Measurements from ENCODE around the gene APLP1. TPM values are rescaled to one million over a fixed set of nuclear protein-coding genes. Genes with fewer than 3 reads are reported as not detected.

APLP1 gene
- total and polyA plus RNA-seq, 2 experiments from 2014 or later, result 10.6 to 16.8 TPM

DNA sequence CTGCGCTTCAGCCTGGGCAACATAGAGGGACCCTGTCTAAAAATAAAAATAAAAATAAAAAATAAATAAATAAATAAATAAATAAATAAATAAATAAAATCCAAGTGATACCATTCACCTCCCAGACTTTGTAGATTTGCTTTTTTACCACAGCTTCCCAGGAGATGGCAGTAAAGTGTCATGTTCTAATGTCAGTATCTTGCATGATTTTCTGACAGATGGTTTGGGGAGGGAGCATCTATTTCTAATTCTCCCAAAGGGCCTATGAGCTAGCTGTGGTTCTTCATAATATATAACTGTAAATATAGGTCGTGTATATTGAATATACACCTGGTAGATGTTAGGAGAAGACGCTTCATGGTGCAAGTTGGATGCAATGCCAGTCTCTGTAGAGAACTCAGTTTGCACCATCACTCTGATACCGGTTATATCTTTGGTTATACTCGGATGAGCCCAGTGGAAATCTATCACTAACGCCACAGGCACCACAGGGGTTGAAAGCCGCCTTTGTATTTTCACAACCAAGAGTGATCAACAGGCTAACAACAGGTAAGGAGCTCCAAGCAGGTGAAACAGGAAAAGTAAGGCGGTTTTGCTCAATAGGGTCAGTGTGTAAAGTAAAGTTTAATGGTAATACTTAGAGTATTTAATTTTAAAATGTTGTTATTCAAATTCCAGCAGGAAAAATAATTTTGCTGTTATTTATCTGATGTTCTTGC is 13.9 kb downstream of the APLP1 start:
- Histone ChIP-seq H3K36me3 (ENCODE audit: low read depth) (no peaks in the 10 kb centered on the region; the same call in 1 of the 2 replicates), H2AFZ (no peak overlapping the region), H3K27ac (no peak overlapping the region), H3K9me2 (ENCODE audit: insufficient read depth) (no peaks in the 10 kb centered on the region), H4K20me1 (ENCODE audit: insufficient read depth) (no peaks in the 10 kb centered on the region), H3K4me3 (no peak overlapping the region), H3K4me1 (ENCODE audit: insufficient read depth) (peaks cover 4% of the 10 kb centered on the region; the same call in 1 of the 2 replicates), H3K9me3 (ENCODE audit: low read depth) (no peaks in the 10 kb centered on the region), H3F3A (ENCODE audit: insufficient read depth) (peaks cover 11% of the 10 kb centered on the region; the same call in 1 of the 2 replicates), H3K79me2 (ENCODE audit: insufficient read depth) (no peaks in the 10 kb centered on the region), H3K9ac (no peak overlapping the region), H3K27me3 (replicated peaks; ENCODE audit: insufficient read depth) (no peaks in the 10 kb centered on the region), H3K4me2 (ENCODE audit: unreplicated experiment) (no peak overlapping the region)
- no peak for TF ChIP-seq EZH2phosphoT487 (IDR thresholded peaks at IDR 0.05; ENCODE audit: insufficient read depth, low read depth)
- no peak for TF ChIP-seq EZH2 (IDR thresholded peaks at IDR 0.05; ENCODE audit: insufficient read depth, poor library complexity, severe bottlenecking)
- in situ Hi-C loops (cut with MboI), result loop anchor here (5.0 kb wide), 1 partner anchor 50 kb away; no protein-coding TSS in a partner anchor
- DNase-seq, result peak; percentile 78
- WGBS, 2 experiments (ENCODE audit: low coverage in 1 of 2, low lambda C conversion rate in 2 of 2, missing lambda C conversion rate in 2 of 2), result 20 to 21% methylated on average over 8 of the region's 8 CpGs

DNA sequence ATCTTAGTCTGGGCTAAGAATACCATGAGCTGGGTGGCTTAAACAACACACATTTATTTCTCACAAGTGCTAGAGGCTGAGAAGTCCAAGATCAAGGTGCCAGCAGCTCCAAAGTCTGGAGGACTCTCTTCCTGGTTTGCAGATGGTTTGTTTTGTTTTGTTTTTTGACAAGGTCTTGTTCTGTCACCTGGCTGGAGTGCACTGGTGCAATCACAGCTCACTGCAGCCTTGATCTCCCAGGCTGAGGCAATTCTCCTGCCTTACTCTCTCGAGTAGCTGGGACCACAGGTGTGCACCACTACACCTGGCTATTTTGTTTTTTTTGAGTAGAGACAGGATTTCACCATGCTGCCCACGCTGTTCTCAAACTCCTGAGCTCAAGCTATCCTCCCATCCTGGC is 15.5 kb downstream of the APLP1 start:
- Histone ChIP-seq H4K20me1 (ENCODE audit: insufficient read depth) (no peaks in the 10 kb centered on the region), H2AFZ (no peak overlapping the region), H3K4me3 (no peak overlapping the region), H3K36me3 (ENCODE audit: low read depth) (peaks cover 3% of the 10 kb centered on the region; the same call in 1 of the 2 replicates), H3K9me2 (ENCODE audit: insufficient read depth) (no peaks in the 10 kb centered on the region), H3K27me3 (replicated peaks; ENCODE audit: insufficient read depth) (no peaks in the 10 kb centered on the region), H3F3A (ENCODE audit: insufficient read depth) (peaks cover 11% of the 10 kb centered on the region; the same call in 1 of the 2 replicates), H3K79me2 (ENCODE audit: insufficient read depth) (no peaks in the 10 kb centered on the region), H3K9ac (no peak overlapping the region), H3K27ac (no peak overlapping the region), H3K9me3 (ENCODE audit: low read depth) (no peaks in the 10 kb centered on the region), H3K4me2 (ENCODE audit: unreplicated experiment) (no peak overlapping the region), H3K4me1 (ENCODE audit: insufficient read depth) (peaks cover 4% of the 10 kb centered on the region; the same call in 1 of the 2 replicates)
- TF ChIP-seq EZH2phosphoT487 (IDR thresholded peaks at IDR 0.05; ENCODE audit: insufficient read depth, low read depth), result no peak
- no peak for TF ChIP-seq EZH2 (IDR thresholded peaks at IDR 0.05; ENCODE audit: insufficient read depth, poor library complexity, severe bottlenecking)
- no peak for DNase-seq
- in situ Hi-C loops (cut with MboI), result loop anchor here (5.0 kb wide), 1 partner anchor 48 kb away; no protein-coding TSS in a partner anchor
- 17 to 42% methylated on average over 2 of the region's 2 CpGs for WGBS, 2 experiments (ENCODE audit: low coverage in 1 of 2, low lambda C conversion rate in 2 of 2, missing lambda C conversion rate in 2 of 2)

GRCh38 chr19:35885225-35885738 is 16.9 kb downstream of the APLP1 start:
- Histone ChIP-seq H3F3A (ENCODE audit: insufficient read depth) (peaks cover 11% of the 10 kb centered on the region; the same call in 1 of the 2 replicates), H3K36me3 (ENCODE audit: low read depth) (peaks cover 12% of the 10 kb centered on the region), H3K9ac (no peak overlapping the region), H3K9me2 (ENCODE audit: insufficient read depth) (no peaks in the 10 kb centered on the region), H3K4me1 (ENCODE audit: insufficient read depth) (no peaks in the 10 kb centered on the region), H3K27me3 (replicated peaks; ENCODE audit: insufficient read depth) (no peaks in the 10 kb centered on the region), H3K4me3 (no peak overlapping the region), H3K9me3 (ENCODE audit: low read depth) (no peaks in the 10 kb centered on the region), H2AFZ (no peak overlapping the region), H3K27ac (no peak overlapping the region), H4K20me1 (ENCODE audit: insufficient read depth) (no peaks in the 10 kb centered on the region), H3K79me2 (ENCODE audit: insufficient read depth) (no peaks in the 10 kb centered on the region), H3K4me2 (ENCODE audit: unreplicated experiment) (no peak overlapping the region)
- WGBS, 2 experiments (ENCODE audit: low coverage in 1 of 2, low lambda C conversion rate in 2 of 2, missing lambda C conversion rate in 2 of 2), result 82 to 88% methylated on average over 6 of the region's 6 CpGs
- in situ Hi-C loops (cut with MboI), result no loop called here
- DNase-seq, result no peak
- TF ChIP-seq EZH2phosphoT487 (IDR thresholded peaks at IDR 0.05; ENCODE audit: insufficient read depth, low read depth), result no peak
- TF ChIP-seq EZH2 (IDR thresholded peaks at IDR 0.05; ENCODE audit: insufficient read depth, poor library complexity, severe bottlenecking), result no peak

GRCh38 chr19:35885904-35886303 is 17.5 kb downstream of the APLP1 start:
- Histone ChIP-seq H3K4me2 (ENCODE audit: unreplicated experiment) (no peak overlapping the region), H3K9me3 (ENCODE audit: low read depth) (no peaks in the 10 kb centered on the region), H4K20me1 (ENCODE audit: insufficient read depth) (no peaks in the 10 kb centered on the region), H3K27ac (no peak overlapping the region), H3K4me1 (ENCODE audit: insufficient read depth) (no peaks in the 10 kb centered on the region), H3F3A (ENCODE audit: insufficient read depth) (peaks cover 11% of the 10 kb centered on the region; the same call in 1 of the 2 replicates), H3K36me3 (ENCODE audit: low read depth) (peaks cover 13% of the 10 kb centered on the region), H3K27me3 (replicated peaks; ENCODE audit: insufficient read depth) (no peaks in the 10 kb centered on the region), H3K79me2 (ENCODE audit: insufficient read depth) (no peaks in the 10 kb centered on the region), H3K4me3 (no peak overlapping the region), H3K9me2 (ENCODE audit: insufficient read depth) (no peaks in the 10 kb centered on the region), H2AFZ (no peak overlapping the region), H3K9ac (no peak overlapping the region)
- DNase-seq, result no peak
- WGBS, 2 experiments (ENCODE audit: low coverage in 1 of 2, low lambda C conversion rate in 2 of 2, missing lambda C conversion rate in 2 of 2), result 90 to 94% methylated on average over 7 of the region's 8 CpGs
- TF ChIP-seq EZH2phosphoT487 (IDR thresholded peaks at IDR 0.05; ENCODE audit: insufficient read depth, low read depth) (no peak), EZH2 (IDR thresholded peaks at IDR 0.05; ENCODE audit: insufficient read depth, poor library complexity, severe bottlenecking) (no peak)
- in situ Hi-C loops (cut with MboI), result no loop called here

Measured in GM23248 (cell line).